WTC11 (cell line): ENCODE measurements around the gene RASGRF2. TPM values are rescaled to one million over a fixed set of nuclear protein-coding genes. Genes with fewer than 3 reads are reported as not detected.

Experiments
- ATAC-seq: fragments of 200-7000 bp; cut with Tn5 transposase; 2 replicates; pipeline ENCODE4 v1.10.0; 2021; ENCODE audit warnings: mild to moderate bottlenecking, moderate library complexity
- CTCF ChIA-PET: fragments of 300-600 bp; sonication (Branson Sonifier 250); formaldehyde crosslinking; loops from one replicate; lab custom pipeline; 2021; ENCODE audit warnings: antibody characterized with exemption; lab: Charles Lee
- POLR2A ChIA-PET: fragments of 350-600 bp; sonication (Branson Sonifier 250); formaldehyde crosslinking; loops from one replicate; lab custom pipeline; 2021; ENCODE audit warnings: antibody characterized with exemption; lab: Charles Lee
- DNase-seq: peaks from one replicate; pipeline ENCODE4 v3.0.0; 2021; ENCODE audit warnings: low spot score
- H3K27ac Mint-ChIP-seq: 2 replicates; pipeline ENCODE4 v1.8.0; 2021; ENCODE audit warnings: mixed read lengths
- H3K27me3 Mint-ChIP-seq: 2 replicates; pipeline ENCODE4 v1.8.0; 2021; ENCODE audit warnings: low read depth, mild to moderate bottlenecking, moderate library complexity, mixed read lengths
- H3K36me3 Mint-ChIP-seq: 2 replicates; pipeline ENCODE4 v1.8.0; 2021; ENCODE audit warnings: mixed read lengths
- H3K4me1 Mint-ChIP-seq: 2 replicates; pipeline ENCODE4 v1.8.0; 2022; ENCODE audit warnings: mixed read lengths
- H3K4me3 Mint-ChIP-seq: 2 replicates; pipeline ENCODE4 v1.8.0; 2021; ENCODE audit warnings: mild to moderate bottlenecking, moderate library complexity, mixed read lengths
- H3K9me3 Mint-ChIP-seq: 2 replicates; pipeline ENCODE4 v1.8.0; 2021; ENCODE audit warnings: mixed read lengths
- ARID4B ChIP-seq: sonication (generic); formaldehyde crosslinking; IDR thresholded peaks from 2 replicates; pipeline ENCODE4 v1.8.0; 2023; ENCODE audit warnings: missing genetic modification reagents, mild to moderate bottlenecking, borderline replicate concordance
- CREM ChIP-seq: sonication (generic); formaldehyde crosslinking; IDR thresholded peaks from 2 replicates; pipeline ENCODE4 v1.8.1; 2022; ENCODE audit warnings: mild to moderate bottlenecking, missing genetic modification reagents, moderate library complexity
- GRHL2 ChIP-seq: fragments of 250-450 bp; sonication (Bioruptor Pico); IDR thresholded peaks from 2 replicates; pipeline ENCODE4 v1.8.0; 2022; ENCODE audit warnings: mild to moderate bottlenecking, moderate library complexity; ENCODE audit not compliant: insufficient replicate concordance, severe bottlenecking
- IRF2 ChIP-seq: sonication (generic); formaldehyde crosslinking; IDR thresholded peaks from 2 replicates; pipeline ENCODE4 v1.8.0; 2022; ENCODE audit warnings: low read depth, missing genetic modification reagents, borderline replicate concordance
- JAZF1 ChIP-seq: fragments of 250-450 bp; sonication (Bioruptor Pico); IDR thresholded peaks from 2 replicates; pipeline ENCODE4 v1.9.0; 2021; ENCODE audit warnings: moderate library complexity, mild to moderate bottlenecking, inconsistent platforms
- JUN ChIP-seq: sonication (generic); formaldehyde crosslinking; IDR thresholded peaks from 2 replicates; pipeline ENCODE4 v1.8.0; 2023; ENCODE audit warnings: mild to moderate bottlenecking, missing genetic modification reagents
- NR1H2 ChIP-seq: sonication (generic); formaldehyde crosslinking; IDR thresholded peaks from 2 replicates; pipeline ENCODE4 v1.9.0; 2021; ENCODE audit warnings: mild to moderate bottlenecking, moderate library complexity, missing genetic modification reagents
- NR2C2 ChIP-seq: sonication (generic); formaldehyde crosslinking; IDR thresholded peaks from 2 replicates; pipeline ENCODE4 v1.8.0; 2022; ENCODE audit warnings: mild to moderate bottlenecking, missing genetic modification reagents
- RORB ChIP-seq: fragments of 250-450 bp; sonication (Bioruptor Pico); IDR thresholded peaks from 2 replicates; pipeline ENCODE4 v1.9.0; 2021; ENCODE audit warnings: mild to moderate bottlenecking
- ZBTB21 ChIP-seq: sonication (generic); formaldehyde crosslinking; IDR thresholded peaks from 2 replicates; pipeline ENCODE4 v1.8.1; 2023; ENCODE audit warnings: mild to moderate bottlenecking, missing genetic modification reagents, borderline replicate concordance
- ZNF121 ChIP-seq: sonication (generic); formaldehyde crosslinking; IDR thresholded peaks from 2 replicates; pipeline ENCODE4 v1.8.0; 2023; ENCODE audit warnings: missing genetic modification reagents
- ZNF138 ChIP-seq: sonication (generic); formaldehyde crosslinking; conservative IDR thresholded peaks from 2 replicates; pipeline ENCODE4 v1.8.1; 2022; ENCODE audit warnings: mild to moderate bottlenecking, moderate library complexity, missing genetic modification reagents
- ZNF232 ChIP-seq: sonication (generic); formaldehyde crosslinking; IDR thresholded peaks from 2 replicates; pipeline ENCODE4 v1.8.0; 2022; ENCODE audit warnings: mild to moderate bottlenecking, missing genetic modification reagents
- ZNF416 ChIP-seq: fragments of 250-450 bp; sonication (Bioruptor Pico); IDR thresholded peaks from 2 replicates; pipeline ENCODE4 v1.9.0; 2021; ENCODE audit warnings: mild to moderate bottlenecking, inconsistent platforms
- ZSCAN18 ChIP-seq: fragments of 250-450 bp; sonication (Bioruptor Pico); IDR thresholded peaks from 2 replicates; pipeline ENCODE4 v2.1.2; 2022; ENCODE audit warnings: mild to moderate bottlenecking, moderate library complexity
- total RNA-seq: library from RNA; stranded (reverse); gene quantifications from 3 replicates; pipeline ENCODE4 v1.2.3, GENCODE V29; 2021
- TF ChIP-seq, protein P1 (sequence below): sonication (generic); formaldehyde crosslinking; IDR thresholded peaks from 2 replicates; pipeline ENCODE4 v1.8.1; 2022; ENCODE audit warnings: missing genetic modification reagents, borderline replicate concordance
- TF ChIP-seq, protein P2 (sequence below): sonication (generic); formaldehyde crosslinking; IDR thresholded peaks from 2 replicates; pipeline ENCODE4 v1.8.0; 2022; ENCODE audit warnings: missing genetic modification reagents
- TF ChIP-seq, protein P3 (sequence below): fragments of 250-450 bp; sonication (Bioruptor Pico); IDR thresholded peaks from 2 replicates; pipeline ENCODE4 v1.9.0; 2021; ENCODE audit warnings: mild to moderate bottlenecking

RASGRF2 gene
- total RNA-seq, 1 experiment from 2014 or later: 17.6 TPM

- Mint-ChIP-seq H3K9me3 (peaks cover 32% of the 10 kb centered on the region), H3K4me3 (no peak overlapping the region), H3K4me1 (peaks cover 4% of the 10 kb centered on the region), H3K27me3 (no peaks in the 10 kb centered on the region), H3K27ac (no peak overlapping the region), H3K36me3 (peaks cover 18% of the 10 kb centered on the region)
- TF ChIP-seq ARID4B (CRISPR knock-in tag) (no peak), NR1H2 (CRISPR knock-in tag) (no peak), JUN (CRISPR knock-in tag) (no peak), GRHL2 (no peak)
- ChIA-PET CTCF (no interaction called here), POLR2A (interaction anchor here (0.6 kb wide), 1 partner anchor 33 kb away, joined by 3 read pairs; no protein-coding TSS in a partner anchor)
- no peak for ATAC-seq
- DNase-seq: no peak
These were observed 75.4 kb downstream of the RASGRF2 start for GRCh38 chr5:81035522-81035921.

DNA sequence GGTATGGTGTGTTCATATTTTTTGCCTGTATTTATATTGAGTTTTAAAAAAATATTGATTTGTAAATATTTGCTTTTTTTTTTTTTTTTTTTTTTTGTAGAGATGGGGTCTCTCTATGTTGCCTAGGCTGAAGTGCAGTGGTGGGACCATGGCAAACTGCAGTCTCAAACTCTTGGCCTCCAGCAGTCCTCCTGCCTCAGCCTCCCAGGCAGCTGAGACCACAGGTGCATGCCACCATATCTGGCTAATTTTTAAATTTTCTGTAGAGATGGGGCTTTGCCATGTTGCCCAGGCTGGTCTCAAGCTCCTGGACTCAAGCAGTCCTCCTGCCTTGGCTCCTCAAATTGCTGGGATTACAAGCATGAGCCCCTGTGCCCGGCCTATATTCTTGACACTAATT lies 78.3 kb downstream of the RASGRF2 start:
- DNase-seq: no peak
- H3K36me3 Mint-ChIP-seq: peaks cover 15% of the 10 kb centered on the region
- H3K27me3 Mint-ChIP-seq: no peaks in the 10 kb centered on the region
- ChIA-PET CTCF (no interaction called here), POLR2A (no interaction called here)
- H3K9me3 Mint-ChIP-seq: peaks cover 15% of the 10 kb centered on the region
- ATAC-seq: no peak
- TF ChIP-seq ZSCAN18 (CRISPR knock-in tag) (no peak), RORB (CRISPR knock-in tag) (no peak), ZNF232 (CRISPR knock-in tag) (no peak), JAZF1 (no peak)
- H3K27ac Mint-ChIP-seq: no peak overlapping the region
- no peak overlapping the region for H3K4me3 Mint-ChIP-seq
- peaks cover 4% of the 10 kb centered on the region for H3K4me1 Mint-ChIP-seq

DNA sequence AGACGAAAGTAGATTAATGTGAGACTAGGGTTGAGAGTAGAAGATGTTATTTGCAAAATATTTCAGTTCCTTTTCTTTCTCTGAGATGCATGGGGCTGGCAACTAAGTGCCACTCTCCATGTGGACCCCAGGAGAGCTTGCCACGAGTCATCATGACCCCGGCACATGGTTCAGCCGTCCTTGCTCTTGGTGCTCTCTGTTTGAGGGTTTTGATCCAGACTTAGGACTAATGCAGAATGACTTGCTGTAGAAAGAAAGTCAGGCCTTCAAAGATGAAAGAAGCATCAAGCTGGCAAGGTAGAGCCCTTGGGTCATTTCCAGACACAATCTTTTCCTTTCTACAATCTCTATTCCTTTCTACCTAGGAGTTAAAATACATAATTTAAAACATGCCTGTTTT lies 84.7 kb downstream of the RASGRF2 start:
- Mint-ChIP-seq H3K27me3 (no peaks in the 10 kb centered on the region), H3K9me3 (no peaks in the 10 kb centered on the region), H3K27ac (no peak overlapping the region), H3K4me3 (no peak overlapping the region), H3K4me1 (peaks cover 7% of the 10 kb centered on the region), H3K36me3 (peaks cover 3% of the 10 kb centered on the region)
- ATAC-seq (no peak), DNase-seq (no peak)
- POLR2A ChIA-PET: no interaction called here
- CTCF ChIA-PET: interaction anchor here (1.1 kb wide), 1 partner anchor 64 kb away, joined by 5 read pairs; no protein-coding TSS in a partner anchor
- TF ChIP-seq ZNF416 (CRISPR knock-in tag) (no peak), ZNF138 (CRISPR knock-in tag) (no peak), ZBTB21 (CRISPR knock-in tag) (no peak), ZNF121 (CRISPR knock-in tag) (no peak), CREM (no peak), NR2C2 (CRISPR knock-in tag) (no peak), IRF2 (CRISPR knock-in tag) (no peak)
- TF ChIP-seq, protein P1, sequence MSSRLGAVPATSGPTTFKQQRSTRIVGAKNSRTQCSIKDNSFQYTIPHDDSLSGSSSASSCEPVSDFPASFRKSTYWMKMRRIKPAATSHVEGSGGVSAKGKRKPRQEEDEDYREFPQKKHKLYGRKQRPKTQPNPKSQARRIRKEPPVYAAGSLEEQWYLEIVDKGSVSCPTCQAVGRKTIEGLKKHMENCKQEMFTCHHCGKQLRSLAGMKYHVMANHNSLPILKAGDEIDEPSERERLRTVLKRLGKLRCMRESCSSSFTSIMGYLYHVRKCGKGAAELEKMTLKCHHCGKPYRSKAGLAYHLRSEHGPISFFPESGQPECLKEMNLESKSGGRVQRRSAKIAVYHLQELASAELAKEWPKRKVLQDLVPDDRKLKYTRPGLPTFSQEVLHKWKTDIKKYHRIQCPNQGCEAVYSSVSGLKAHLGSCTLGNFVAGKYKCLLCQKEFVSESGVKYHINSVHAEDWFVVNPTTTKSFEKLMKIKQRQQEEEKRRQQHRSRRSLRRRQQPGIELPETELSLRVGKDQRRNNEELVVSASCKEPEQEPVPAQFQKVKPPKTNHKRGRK (CRISPR knock-in tag): no peak
- TF ChIP-seq, protein P2, sequence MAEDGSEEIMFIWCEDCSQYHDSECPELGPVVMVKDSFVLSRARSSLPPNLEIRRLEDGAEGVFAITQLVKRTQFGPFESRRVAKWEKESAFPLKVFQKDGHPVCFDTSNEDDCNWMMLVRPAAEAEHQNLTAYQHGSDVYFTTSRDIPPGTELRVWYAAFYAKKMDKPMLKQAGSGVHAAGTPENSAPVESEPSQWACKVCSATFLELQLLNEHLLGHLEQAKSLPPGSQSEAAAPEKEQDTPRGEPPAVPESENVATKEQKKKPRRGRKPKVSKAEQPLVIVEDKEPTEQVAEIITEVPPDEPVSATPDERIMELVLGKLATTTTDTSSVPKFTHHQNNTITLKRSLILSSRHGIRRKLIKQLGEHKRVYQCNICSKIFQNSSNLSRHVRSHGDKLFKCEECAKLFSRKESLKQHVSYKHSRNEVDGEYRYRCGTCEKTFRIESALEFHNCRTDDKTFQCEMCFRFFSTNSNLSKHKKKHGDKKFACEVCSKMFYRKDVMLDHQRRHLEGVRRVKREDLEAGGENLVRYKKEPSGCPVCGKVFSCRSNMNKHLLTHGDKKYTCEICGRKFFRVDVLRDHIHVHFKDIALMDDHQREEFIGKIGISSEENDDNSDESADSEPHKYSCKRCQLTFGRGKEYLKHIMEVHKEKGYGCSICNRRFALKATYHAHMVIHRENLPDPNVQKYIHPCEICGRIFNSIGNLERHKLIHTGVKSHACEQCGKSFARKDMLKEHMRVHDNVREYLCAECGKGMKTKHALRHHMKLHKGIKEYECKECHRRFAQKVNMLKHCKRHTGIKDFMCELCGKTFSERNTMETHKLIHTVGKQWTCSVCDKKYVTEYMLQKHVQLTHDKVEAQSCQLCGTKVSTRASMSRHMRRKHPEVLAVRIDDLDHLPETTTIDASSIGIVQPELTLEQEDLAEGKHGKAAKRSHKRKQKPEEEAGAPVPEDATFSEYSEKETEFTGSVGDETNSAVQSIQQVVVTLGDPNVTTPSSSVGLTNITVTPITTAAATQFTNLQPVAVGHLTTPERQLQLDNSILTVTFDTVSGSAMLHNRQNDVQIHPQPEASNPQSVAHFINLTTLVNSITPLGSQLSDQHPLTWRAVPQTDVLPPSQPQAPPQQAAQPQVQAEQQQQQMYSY (CRISPR knock-in tag): no peak
- TF ChIP-seq, protein P3, sequence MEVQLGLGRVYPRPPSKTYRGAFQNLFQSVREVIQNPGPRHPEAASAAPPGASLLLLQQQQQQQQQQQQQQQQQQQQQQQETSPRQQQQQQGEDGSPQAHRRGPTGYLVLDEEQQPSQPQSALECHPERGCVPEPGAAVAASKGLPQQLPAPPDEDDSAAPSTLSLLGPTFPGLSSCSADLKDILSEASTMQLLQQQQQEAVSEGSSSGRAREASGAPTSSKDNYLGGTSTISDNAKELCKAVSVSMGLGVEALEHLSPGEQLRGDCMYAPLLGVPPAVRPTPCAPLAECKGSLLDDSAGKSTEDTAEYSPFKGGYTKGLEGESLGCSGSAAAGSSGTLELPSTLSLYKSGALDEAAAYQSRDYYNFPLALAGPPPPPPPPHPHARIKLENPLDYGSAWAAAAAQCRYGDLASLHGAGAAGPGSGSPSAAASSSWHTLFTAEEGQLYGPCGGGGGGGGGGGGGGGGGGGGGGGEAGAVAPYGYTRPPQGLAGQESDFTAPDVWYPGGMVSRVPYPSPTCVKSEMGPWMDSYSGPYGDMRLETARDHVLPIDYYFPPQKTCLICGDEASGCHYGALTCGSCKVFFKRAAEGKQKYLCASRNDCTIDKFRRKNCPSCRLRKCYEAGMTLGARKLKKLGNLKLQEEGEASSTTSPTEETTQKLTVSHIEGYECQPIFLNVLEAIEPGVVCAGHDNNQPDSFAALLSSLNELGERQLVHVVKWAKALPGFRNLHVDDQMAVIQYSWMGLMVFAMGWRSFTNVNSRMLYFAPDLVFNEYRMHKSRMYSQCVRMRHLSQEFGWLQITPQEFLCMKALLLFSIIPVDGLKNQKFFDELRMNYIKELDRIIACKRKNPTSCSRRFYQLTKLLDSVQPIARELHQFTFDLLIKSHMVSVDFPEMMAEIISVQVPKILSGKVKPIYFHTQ (CRISPR knock-in tag): no peak
